ENCODE data around the gene ZBTB9.

The ZBTB9 gene

GRCh38 chr6:33492093-33492492 is 37.7 kb downstream of the ZBTB9 start:
- ChIA-PET POLR2A (no interaction called here), CTCF (interaction anchor here (0.8 to 1.3 kb wide), 3 partner anchors 11 to 55 kb away, joined by 3 read pairs; no protein-coding TSS in a partner anchor)
- no peak for TF ChIP-seq CTCF (IDR thresholded peaks at IDR 0.05; ENCODE audit: control extremely low read depth, extremely low read depth, low read depth, missing control alignments)
- no peak for DNase-seq (ENCODE audit: extremely low spot score)

DNA sequence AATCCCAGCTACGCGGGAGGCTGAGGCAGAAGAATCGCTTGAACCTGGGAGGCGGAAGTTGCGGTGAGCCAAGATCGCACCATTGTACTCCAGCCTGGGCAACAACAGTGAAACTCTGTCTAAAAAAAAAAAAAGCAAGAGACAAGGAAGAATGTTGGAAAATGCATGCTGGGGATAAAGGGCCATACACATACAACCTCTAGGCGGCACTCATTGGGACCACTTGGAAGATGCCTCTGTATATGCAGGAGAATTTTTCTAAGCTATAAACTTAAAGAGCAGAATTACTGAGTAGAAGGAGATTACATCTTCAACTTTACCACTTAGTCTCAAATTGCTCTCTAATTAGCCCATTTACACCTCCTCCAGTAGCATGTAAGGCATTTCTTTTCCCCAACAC is 42.8 kb downstream of the ZBTB9 start:
- no peak for TF ChIP-seq CTCF (IDR thresholded peaks at IDR 0.05; ENCODE audit: control extremely low read depth, extremely low read depth, low read depth, missing control alignments)
- CTCF ChIA-PET: no interaction called here
- DNase-seq (ENCODE audit: extremely low spot score): no peak
- POLR2A ChIA-PET: no interaction called here

- TF ChIP-seq CTCF (IDR thresholded peaks at IDR 0.05; ENCODE audit: control extremely low read depth, extremely low read depth, low read depth, missing control alignments): no peak
- ChIA-PET CTCF (interaction anchor here (0.7 to 1.4 kb wide), 4 partner anchors 8 to 48 kb away, joined by 3 read pairs; partner anchors contain the start of gene ZBTB9), POLR2A (no interaction called here)
- DNase-seq (ENCODE audit: extremely low spot score): no peak
Measured at GRCh38 chr6:33502486-33502885, 48.1 kb downstream of the ZBTB9 start.

- no peak for TF ChIP-seq CTCF (IDR thresholded peaks at IDR 0.05; ENCODE audit: control extremely low read depth, extremely low read depth, low read depth, missing control alignments)
- no peak for DNase-seq (ENCODE audit: extremely low spot score)
- CTCF ChIA-PET: interaction anchor here (1.1 to 1.6 kb wide), 2 partner anchors 75 to 81 kb away, joined by 3 to 4 read pairs; partner anchors contain the start of gene BAK1
Measured at GRCh38 chr6:33504486-33504885, 50.1 kb downstream of the ZBTB9 start.

DNA sequence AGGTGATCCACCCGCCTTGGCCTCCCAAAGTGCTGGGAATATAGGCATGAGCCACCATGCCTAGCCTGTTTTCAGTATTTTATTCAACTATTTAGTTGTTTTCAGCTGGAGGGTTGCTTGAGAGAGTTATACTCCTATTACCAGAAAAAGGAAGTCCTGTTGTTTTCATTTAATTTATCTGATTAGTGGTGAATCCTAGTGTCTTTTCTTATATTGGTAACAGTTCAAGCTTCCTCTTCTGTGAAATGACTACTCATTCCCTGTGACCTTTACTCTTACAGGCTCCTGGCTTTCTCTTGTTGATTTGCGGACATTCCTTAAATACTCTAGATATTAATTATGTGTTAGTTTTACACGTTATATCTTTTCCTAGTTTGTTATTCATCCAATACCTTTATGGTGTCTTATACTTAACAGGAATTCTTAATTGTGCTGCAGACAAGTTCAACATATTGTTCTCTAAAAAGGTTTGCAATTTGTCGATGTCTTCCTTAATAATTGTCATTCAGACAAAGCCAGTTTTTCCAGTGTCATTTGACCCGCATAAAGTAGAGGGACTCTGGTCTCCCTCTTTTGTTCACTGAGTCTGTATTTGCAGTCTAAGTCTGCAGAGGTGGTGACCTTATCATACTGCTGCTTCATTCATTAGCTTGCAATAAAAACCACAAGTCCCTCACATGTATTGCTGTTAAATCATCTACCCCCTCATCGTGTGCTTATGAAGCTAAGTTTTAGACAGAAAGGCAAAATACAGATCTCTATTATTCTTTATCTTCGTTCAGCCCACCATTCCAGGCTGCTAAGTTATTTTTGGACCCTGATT is 51.4 kb downstream of the ZBTB9 start:
- DNase-seq (ENCODE audit: extremely low spot score): no peak
- POLR2A ChIA-PET: no interaction called here
- CTCF ChIA-PET: no interaction called here
- no peak for TF ChIP-seq CTCF (IDR thresholded peaks at IDR 0.05; ENCODE audit: control extremely low read depth, extremely low read depth, low read depth, missing control alignments)

More at GRCh38 chr6:33504486-33504885, 50.1 kb downstream of the ZBTB9 start:
- POLR2A ChIA-PET: no interaction called here
